DOHH2 (cell line): ENCODE results near the gene STUB1.
A peak's percentile ranks its signal among the peaks of the same experiment; 100 is the strongest.

Experiments
- H3F3A ChIP-seq: fragments of 200-600 bp; sonication (generic), shearing (Covaris generic); 2 replicates; pipeline ENCODE4 v1.6.0; 2016; ENCODE audit warnings: antibody characterized with exemption, mild to moderate bottlenecking; ENCODE audit not compliant: control insufficient read depth, insufficient read depth
- H3K27ac ChIP-seq: fragments of 200-600 bp; sonication (generic); 2 replicates; pipeline ENCODE4 v1.5.1; 2014; ENCODE audit warnings: low read depth, mild to moderate bottlenecking, low read length, moderate library complexity
- H3K27me3 ChIP-seq: fragments of 200-600 bp; sonication (generic); 2 replicates; pipeline ENCODE4 v1.6.1; 2014; ENCODE audit warnings: mild to moderate bottlenecking, low read length, mixed read lengths; ENCODE audit not compliant: control insufficient read depth
- H3K36me3 ChIP-seq: fragments of 200-600 bp; sonication (generic); 2 replicates; pipeline ENCODE4 v1.6.1; 2014; ENCODE audit warnings: mild to moderate bottlenecking, low read length, moderate library complexity, mixed read lengths; ENCODE audit not compliant: control insufficient read depth
- H3K4me1 ChIP-seq: fragments of 200-600 bp; sonication (generic); 2 replicates; pipeline ENCODE4 v1.6.1; 2014; ENCODE audit warnings: mild to moderate bottlenecking, low read length, mixed read lengths; ENCODE audit not compliant: control insufficient read depth
- H3K4me2 ChIP-seq: fragments of 200-600 bp; sonication (generic); 2 replicates; pipeline ENCODE4 v1.6.0; 2014; ENCODE audit warnings: mild to moderate bottlenecking, low read length, moderate library complexity
- H3K4me3 ChIP-seq: fragments of 200-600 bp; sonication (generic); 2 replicates; pipeline ENCODE4 v1.5.1; 2014; ENCODE audit warnings: mild to moderate bottlenecking, low read length, mixed read lengths
- H3K79me2 ChIP-seq: fragments of 200-600 bp; sonication (generic); 2 replicates; pipeline ENCODE4 v1.6.1; 2014; ENCODE audit warnings: mild to moderate bottlenecking, low read length, mixed read lengths; ENCODE audit not compliant: control insufficient read depth
- H3K9me2 ChIP-seq: fragments of 200-600 bp; sonication (generic); replicated peaks from 2 replicates; pipeline ENCODE4 v1.6.1; 2014; ENCODE audit warnings: mild to moderate bottlenecking, low read length, mixed read lengths; ENCODE audit not compliant: control insufficient read depth
- H3K9me3 ChIP-seq: fragments of 200-600 bp; sonication (generic); 2 replicates; pipeline ENCODE4 v1.6.1; 2014; ENCODE audit warnings: antibody characterized with exemption, low read length, mixed read lengths; ENCODE audit not compliant: control insufficient read depth, insufficient read depth
- H4K20me1 ChIP-seq: fragments of 200-600 bp; sonication (generic); 2 replicates; pipeline ENCODE4 v1.6.0; 2014; ENCODE audit warnings: low read depth, mild to moderate bottlenecking, antibody characterized with exemption, low read length, moderate library complexity; ENCODE audit not compliant: control insufficient read depth, insufficient read depth
- CTCF ChIP-seq: fragments of 200-600 bp; sonication (generic); IDR thresholded peaks from one replicate; pipeline ENCODE4 v1.5.1; 2014; ENCODE audit warnings: antibody characterized with exemption, mild to moderate bottlenecking, low read depth, low read length; ENCODE audit not compliant: poor library complexity, severe bottlenecking
- EZH2phosphoT487 ChIP-seq: fragments of 200-600 bp; sonication (generic); IDR thresholded peaks from 2 replicates; pipeline ENCODE4 v1.6.1; 2017; ENCODE audit warnings: borderline replicate concordance, mild to moderate bottlenecking, antibody characterized with exemption, low read length, moderate library complexity, mixed read lengths

Gene STUB1

GRCh38 chr16:654034-654433, 26.2 kb upstream of the STUB1 start:
- H4K20me1 ChIP-seq: no peaks in the 10 kb centered on the region
- H3F3A ChIP-seq: no peaks in the 10 kb centered on the region
- no peak overlapping the region for H3K27ac ChIP-seq
- no peaks in the 10 kb centered on the region for H3K9me2 ChIP-seq
- peaks cover 65% of the 10 kb centered on the region for H3K36me3 ChIP-seq
- H3K4me3 ChIP-seq: no peak overlapping the region
- no peak overlapping the region for H3K4me2 ChIP-seq
- H3K79me2 ChIP-seq: peaks cover 19% of the 10 kb centered on the region
- no peaks in the 10 kb centered on the region for H3K9me3 ChIP-seq
- H3K4me1 ChIP-seq: peaks cover 12% of the 10 kb centered on the region
- TF ChIP-seq EZH2phosphoT487: no peak
- TF ChIP-seq CTCF: no peak
- no peaks in the 10 kb centered on the region for H3K27me3 ChIP-seq

DNA sequence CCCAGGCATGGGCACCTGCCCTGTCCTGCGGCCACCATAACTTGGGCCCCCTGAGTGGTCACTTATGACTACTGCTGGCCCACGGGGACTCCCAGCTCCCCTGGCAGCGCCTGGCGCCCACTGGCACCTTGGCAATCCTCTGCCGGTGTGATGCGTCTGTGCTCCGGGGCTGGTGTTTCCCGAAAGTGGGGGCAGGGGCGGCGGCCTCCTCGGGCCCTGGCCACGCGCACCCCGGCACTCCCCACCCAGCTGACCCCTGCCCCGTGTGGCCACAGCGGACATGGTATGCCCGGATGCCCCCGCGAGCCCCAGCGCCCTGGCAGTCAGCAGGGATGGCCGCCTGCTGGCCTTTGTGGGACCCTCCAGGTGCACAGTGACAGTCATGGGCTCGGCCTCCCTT, 22.7 kb upstream of the STUB1 start:
- Histone ChIP-seq H3K27ac (no peak overlapping the region), H3K9me3 (no peaks in the 10 kb centered on the region), H3K9me2 (no peaks in the 10 kb centered on the region), H3K4me1 (peaks cover 12% of the 10 kb centered on the region), H3K36me3 (peaks cover 73% of the 10 kb centered on the region), H4K20me1 (no peaks in the 10 kb centered on the region), H3K4me3 (no peak overlapping the region), H3K27me3 (no peaks in the 10 kb centered on the region), H3F3A (no peaks in the 10 kb centered on the region), H3K79me2 (no peaks in the 10 kb centered on the region), H3K4me2 (no peak overlapping the region)
- TF ChIP-seq CTCF: no peak
- no peak for TF ChIP-seq EZH2phosphoT487

- TF ChIP-seq EZH2phosphoT487 (no peak), CTCF (peak; percentile 34)
- Histone ChIP-seq H3K9me3 (no peaks in the 10 kb centered on the region), H3K4me1 (peaks cover 12% of the 10 kb centered on the region), H3K27me3 (no peaks in the 10 kb centered on the region), H3K79me2 (no peaks in the 10 kb centered on the region), H3K27ac (no peak overlapping the region), H4K20me1 (no peaks in the 10 kb centered on the region), H3K4me3 (no peak overlapping the region), H3F3A (no peaks in the 10 kb centered on the region), H3K4me2 (no peak overlapping the region), H3K36me3 (peaks cover 74% of the 10 kb centered on the region), H3K9me2 (no peaks in the 10 kb centered on the region)
Observed at GRCh38 chr16:658679-659571, 21.3 kb upstream of the STUB1 start.
